Measurements from ENCODE around the gene NEURL2.

The NEURL2 gene

DNA sequence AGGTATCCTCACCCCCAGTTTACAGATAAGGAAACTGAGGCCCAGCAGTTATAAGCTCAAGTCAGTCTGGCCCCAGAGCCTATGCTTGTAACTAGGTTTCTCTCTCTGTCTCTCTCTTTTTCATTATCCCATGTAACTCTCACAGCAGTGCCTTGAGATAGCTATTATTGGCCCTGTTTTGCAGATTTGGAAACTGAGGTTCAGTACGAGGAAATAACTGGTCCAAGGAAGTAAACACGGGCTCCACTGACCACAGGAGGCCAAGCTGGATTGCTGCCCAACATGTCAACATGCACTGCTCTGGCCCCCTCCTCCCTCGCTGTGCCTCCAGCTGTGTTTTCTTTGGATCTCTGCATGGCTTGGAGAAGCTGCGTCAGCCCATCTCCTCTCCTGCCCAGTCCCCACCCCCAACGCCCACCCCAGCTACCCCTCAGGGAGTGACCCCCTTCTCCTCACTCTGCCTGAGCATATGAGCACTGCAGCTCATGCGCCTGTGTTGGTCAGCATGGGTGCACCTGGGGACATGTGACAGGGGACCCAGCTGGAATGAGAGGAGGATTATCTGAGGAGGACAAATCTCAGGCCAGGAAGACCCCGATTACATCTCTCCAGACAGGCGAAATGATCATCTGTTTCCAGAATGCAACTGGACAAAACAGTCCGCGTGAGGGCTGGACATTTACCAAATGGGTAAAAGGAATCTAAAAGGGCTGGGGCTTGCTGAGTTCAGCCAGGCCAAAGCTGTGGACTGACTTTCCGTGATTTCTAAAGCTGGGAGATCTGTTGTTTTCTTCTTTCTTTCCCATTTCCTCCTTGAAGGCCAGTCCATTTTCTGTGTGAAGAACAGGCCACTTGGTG, 28.8 kb upstream of the NEURL2 start:
- Histone ChIP-seq H3K27me3 (ENCODE audit: insufficient read depth, low read length, poor library complexity) (peaks cover 11% of the 10 kb centered on the region), H3K9ac (ENCODE audit: low read depth, low read length) (no peak overlapping the region), H4K20me1 (ENCODE audit: insufficient read depth, low read length) (no peaks in the 10 kb centered on the region), H3K36me3 (ENCODE audit: insufficient read depth, low read length) (no peaks in the 10 kb centered on the region), H3K4me3 (ENCODE audit: low read depth in 1 of 2, low read length in 2 of 2) (no peak overlapping the region), H2AFZ (ENCODE audit: low read depth, low read length) (no peak overlapping the region), H3K9me3 (ENCODE audit: insufficient read depth, low read length, severe bottlenecking) (no peaks in the 10 kb centered on the region), H3K4me1 (ENCODE audit: insufficient read depth, low read length) (no peaks in the 10 kb centered on the region), H3K4me2 (ENCODE audit: insufficient read depth, low read length) (no peak overlapping the region), H3K27ac (ENCODE audit: low read length) (no peak overlapping the region), H3K79me2 (ENCODE audit: insufficient read depth, low read length) (no peaks in the 10 kb centered on the region)
- no peak for TF ChIP-seq EZH2 (IDR thresholded peaks at IDR 0.05; ENCODE audit: borderline replicate concordance, low read depth, low read length, severe bottlenecking)
- TF ChIP-seq, protein P1, sequence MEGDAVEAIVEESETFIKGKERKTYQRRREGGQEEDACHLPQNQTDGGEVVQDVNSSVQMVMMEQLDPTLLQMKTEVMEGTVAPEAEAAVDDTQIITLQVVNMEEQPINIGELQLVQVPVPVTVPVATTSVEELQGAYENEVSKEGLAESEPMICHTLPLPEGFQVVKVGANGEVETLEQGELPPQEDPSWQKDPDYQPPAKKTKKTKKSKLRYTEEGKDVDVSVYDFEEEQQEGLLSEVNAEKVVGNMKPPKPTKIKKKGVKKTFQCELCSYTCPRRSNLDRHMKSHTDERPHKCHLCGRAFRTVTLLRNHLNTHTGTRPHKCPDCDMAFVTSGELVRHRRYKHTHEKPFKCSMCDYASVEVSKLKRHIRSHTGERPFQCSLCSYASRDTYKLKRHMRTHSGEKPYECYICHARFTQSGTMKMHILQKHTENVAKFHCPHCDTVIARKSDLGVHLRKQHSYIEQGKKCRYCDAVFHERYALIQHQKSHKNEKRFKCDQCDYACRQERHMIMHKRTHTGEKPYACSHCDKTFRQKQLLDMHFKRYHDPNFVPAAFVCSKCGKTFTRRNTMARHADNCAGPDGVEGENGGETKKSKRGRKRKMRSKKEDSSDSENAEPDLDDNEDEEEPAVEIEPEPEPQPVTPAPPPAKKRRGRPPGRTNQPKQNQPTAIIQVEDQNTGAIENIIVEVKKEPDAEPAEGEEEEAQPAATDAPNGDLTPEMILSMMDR (IDR thresholded peaks at IDR 0.05; ENCODE audit: borderline replicate concordance, extremely low read depth, low read length, poor library complexity, severe bottlenecking), result no peak
- no peak for DNase-seq
- no peak for ATAC-seq (ENCODE audit: insufficient read depth, low read depth)

DNA sequence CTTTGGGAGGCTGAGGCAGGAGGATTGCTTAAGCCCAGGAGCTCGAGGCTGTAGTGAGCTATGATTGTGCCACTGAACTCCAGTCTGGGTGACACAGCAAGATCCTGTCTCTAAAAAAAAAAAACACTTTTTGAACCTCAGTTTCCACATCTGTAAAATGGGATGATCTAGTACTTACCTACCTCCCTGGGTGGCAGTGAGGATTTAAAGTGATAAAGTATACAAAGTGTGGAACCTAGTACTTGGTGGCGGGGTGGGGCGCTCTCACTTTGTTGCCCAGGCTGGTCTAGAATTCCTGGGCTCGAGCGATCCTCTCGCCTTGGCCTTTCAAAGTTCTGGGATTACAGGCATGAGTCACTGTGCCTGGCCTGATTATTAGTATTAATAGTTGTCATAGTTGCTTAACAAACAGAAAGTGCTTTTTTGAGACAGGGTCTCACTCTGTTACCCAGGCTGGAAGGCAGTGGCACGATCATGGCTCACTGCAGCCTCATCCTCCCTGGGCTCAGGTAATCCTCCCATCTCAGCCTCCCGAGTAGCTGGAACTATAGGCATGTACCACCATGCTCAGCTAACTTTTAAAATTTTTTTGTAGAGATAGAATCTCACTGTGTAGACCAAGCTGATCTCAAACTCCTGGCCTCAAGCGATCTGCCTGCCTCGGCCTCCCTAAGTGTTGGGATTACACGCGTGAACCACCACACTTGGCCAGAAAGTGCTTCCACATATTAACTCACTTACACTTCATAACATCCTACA, 27.9 kb upstream of the NEURL2 start:
- H3K79me2 ChIP-seq (ENCODE audit: insufficient read depth, low read length), result no peaks in the 10 kb centered on the region
- no peaks in the 10 kb centered on the region for H3K4me1 ChIP-seq (ENCODE audit: insufficient read depth, low read length)
- TF ChIP-seq, protein P1 (IDR thresholded peaks at IDR 0.05; ENCODE audit: borderline replicate concordance, extremely low read depth, low read length, poor library complexity, severe bottlenecking), result no peak
- TF ChIP-seq EZH2 (IDR thresholded peaks at IDR 0.05; ENCODE audit: borderline replicate concordance, low read depth, low read length, severe bottlenecking), result no peak
- H3K27ac ChIP-seq (ENCODE audit: low read length), result no peak overlapping the region
- H3K9me3 ChIP-seq (ENCODE audit: insufficient read depth, low read length, severe bottlenecking), result no peaks in the 10 kb centered on the region
- DNase-seq, result no peak
- no peaks in the 10 kb centered on the region for H4K20me1 ChIP-seq (ENCODE audit: insufficient read depth, low read length)
- no peaks in the 10 kb centered on the region for H3K36me3 ChIP-seq (ENCODE audit: insufficient read depth, low read length)
- H3K4me2 ChIP-seq (ENCODE audit: insufficient read depth, low read length), result no peak overlapping the region
- no peak overlapping the region for H3K9ac ChIP-seq (ENCODE audit: low read depth, low read length)
- peaks cover 11% of the 10 kb centered on the region for H3K27me3 ChIP-seq (ENCODE audit: insufficient read depth, low read length, poor library complexity)
- no peak for ATAC-seq (ENCODE audit: insufficient read depth, low read depth)
- H2AFZ ChIP-seq (ENCODE audit: low read depth, low read length), result no peak overlapping the region
- no peak overlapping the region for H3K4me3 ChIP-seq (ENCODE audit: low read depth in 1 of 2, low read length in 2 of 2)

DNA sequence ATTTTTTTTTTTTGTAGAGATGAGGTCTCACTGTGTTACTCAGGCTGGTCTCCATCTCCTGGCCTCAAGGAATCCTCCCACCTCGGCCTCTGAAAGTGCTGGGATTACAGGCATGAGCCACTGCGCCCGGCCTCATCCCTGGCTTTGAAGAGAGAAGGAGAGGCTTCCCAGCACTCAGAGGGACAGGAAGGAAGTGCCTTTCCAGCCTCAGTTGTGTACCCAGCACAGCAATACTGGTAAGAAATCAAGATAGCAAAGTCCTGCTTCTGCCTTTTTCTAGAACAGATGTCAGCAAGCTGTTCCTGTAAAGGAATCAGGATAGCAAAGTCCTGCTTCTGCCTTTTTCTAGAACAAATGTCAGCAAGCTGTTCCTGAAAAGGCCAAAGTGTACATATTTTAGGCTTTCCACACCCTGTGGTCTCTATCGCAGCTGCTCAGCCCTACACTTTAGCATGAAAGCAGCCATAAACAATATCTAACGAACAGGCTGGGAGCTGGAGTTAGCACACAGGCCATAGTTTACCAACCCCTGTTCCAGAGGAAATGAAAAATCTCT, 27.3 kb upstream of the NEURL2 start:
- Histone ChIP-seq H3K27ac (ENCODE audit: low read length) (no peak overlapping the region), H4K20me1 (ENCODE audit: insufficient read depth, low read length) (no peaks in the 10 kb centered on the region), H3K79me2 (ENCODE audit: insufficient read depth, low read length) (no peaks in the 10 kb centered on the region), H3K4me3 (ENCODE audit: low read depth in 1 of 2, low read length in 2 of 2) (no peak overlapping the region), H3K9me3 (ENCODE audit: insufficient read depth, low read length, severe bottlenecking) (no peaks in the 10 kb centered on the region), H3K4me2 (ENCODE audit: insufficient read depth, low read length) (no peak overlapping the region), H3K36me3 (ENCODE audit: insufficient read depth, low read length) (no peaks in the 10 kb centered on the region), H3K4me1 (ENCODE audit: insufficient read depth, low read length) (no peaks in the 10 kb centered on the region), H3K27me3 (ENCODE audit: insufficient read depth, low read length, poor library complexity) (peaks cover 11% of the 10 kb centered on the region), H2AFZ (ENCODE audit: low read depth, low read length) (no peak overlapping the region), H3K9ac (ENCODE audit: low read depth, low read length) (no peak overlapping the region)
- ATAC-seq (ENCODE audit: insufficient read depth, low read depth) (no peak), DNase-seq (no peak)
- no peak for TF ChIP-seq EZH2 (IDR thresholded peaks at IDR 0.05; ENCODE audit: borderline replicate concordance, low read depth, low read length, severe bottlenecking)
- TF ChIP-seq, protein P1 (IDR thresholded peaks at IDR 0.05; ENCODE audit: borderline replicate concordance, extremely low read depth, low read length, poor library complexity, severe bottlenecking), result no peak

Data from DND-41 (cell line).